ENCODE data around the gene RAB4B. TPM values are rescaled to one million over a fixed set of nuclear protein-coding genes. Genes with fewer than 3 reads are reported as not detected.
A peak's percentile ranks its signal among the peaks of the same experiment; 100 is the strongest.

RAB4B gene
- total RNA-seq, 1 experiment from 2014 or later = 26.4 TPM

- peaks cover 13% of the 10 kb centered on the region for H3K36me3 ChIP-seq (replicated peaks; ENCODE audit: control insufficient read depth, insufficient read depth, low read length)
- no peak overlapping the region for H3K4me3 ChIP-seq (ENCODE audit: insufficient read depth, low read depth, low read length)
- H3K27me3 ChIP-seq (ENCODE audit: control insufficient read depth, insufficient read depth, low read length) = no peaks in the 10 kb centered on the region
- DNase-seq = no peak
Measured at GRCh38 chr19:40801426-40802299, 23.6 kb downstream of the RAB4B start.

GRCh38 chr19:40802300-40803169, 24.5 kb downstream of the RAB4B start:
- no peaks in the 10 kb centered on the region for H3K27me3 ChIP-seq (ENCODE audit: control insufficient read depth, insufficient read depth, low read length)
- H3K36me3 ChIP-seq (replicated peaks; ENCODE audit: control insufficient read depth, insufficient read depth, low read length) = peaks cover 16% of the 10 kb centered on the region
- H3K4me3 ChIP-seq (ENCODE audit: insufficient read depth, low read depth, low read length) = no peak overlapping the region

GRCh38 chr19:40803170-40803856, 25.3 kb downstream of the RAB4B start:
- no peak for DNase-seq
- no peak overlapping the region for H3K4me3 ChIP-seq (ENCODE audit: insufficient read depth, low read depth, low read length)
- no peaks in the 10 kb centered on the region for H3K27me3 ChIP-seq (ENCODE audit: control insufficient read depth, insufficient read depth, low read length)
- peaks cover 22% of the 10 kb centered on the region for H3K36me3 ChIP-seq (replicated peaks; ENCODE audit: control insufficient read depth, insufficient read depth, low read length)

More at GRCh38 chr19:40802300-40803169, 24.5 kb downstream of the RAB4B start:
- DNase-seq = peak; percentile 41

- no peaks in the 10 kb centered on the region for H3K27me3 ChIP-seq (ENCODE audit: control insufficient read depth, insufficient read depth, low read length)
- peak; percentile 39 for DNase-seq
- H3K4me3 ChIP-seq (ENCODE audit: insufficient read depth, low read depth, low read length) = no peak overlapping the region
- H3K36me3 ChIP-seq (replicated peaks; ENCODE audit: control insufficient read depth, insufficient read depth, low read length) = peaks cover 26% of the 10 kb centered on the region
Measured at GRCh38 chr19:40803857-40804782, 26.1 kb downstream of the RAB4B start.

GRCh38 chr19:40804783-40805242, 26.8 kb downstream of the RAB4B start:
- H3K27me3 ChIP-seq (ENCODE audit: control insufficient read depth, insufficient read depth, low read length) = no peaks in the 10 kb centered on the region
- peaks cover 26% of the 10 kb centered on the region for H3K36me3 ChIP-seq (replicated peaks; ENCODE audit: control insufficient read depth, insufficient read depth, low read length)
- no peak for DNase-seq
- H3K4me3 ChIP-seq (ENCODE audit: insufficient read depth, low read depth, low read length) = no peak overlapping the region

GRCh38 chr19:40805258-40805868, 27.3 kb downstream of the RAB4B start:
- Histone ChIP-seq H3K4me3 (ENCODE audit: insufficient read depth, low read depth, low read length) (no peak overlapping the region), H3K27me3 (ENCODE audit: control insufficient read depth, insufficient read depth, low read length) (no peaks in the 10 kb centered on the region), H3K36me3 (replicated peaks; ENCODE audit: control insufficient read depth, insufficient read depth, low read length) (peaks cover 26% of the 10 kb centered on the region)
- DNase-seq = no peak

GRCh38 chr19:40806423-40807146, 28.5 kb downstream of the RAB4B start:
- peak; percentile 99 for DNase-seq
- H3K27me3 ChIP-seq (ENCODE audit: control insufficient read depth, insufficient read depth, low read length) = peaks cover under 1% of the 10 kb centered on the region; the same call in 1 of the 2 replicates
- H3K4me3 ChIP-seq (ENCODE audit: insufficient read depth, low read depth, low read length) = no peak overlapping the region
- peaks cover 23% of the 10 kb centered on the region for H3K36me3 ChIP-seq (replicated peaks; ENCODE audit: control insufficient read depth, insufficient read depth, low read length)

GRCh38 chr19:40807147-40808020, 29.3 kb downstream of the RAB4B start:
- peak; percentile 80 for DNase-seq

GRCh38 chr19:40808021-40808325, 29.9 kb downstream of the RAB4B start:
- no peak overlapping the region for H3K4me3 ChIP-seq (ENCODE audit: insufficient read depth, low read depth, low read length)
- peaks cover 18% of the 10 kb centered on the region for H3K36me3 ChIP-seq (replicated peaks; ENCODE audit: control insufficient read depth, insufficient read depth, low read length)
- peaks cover 8% of the 10 kb centered on the region; the same call in 1 of the 2 replicates for H3K27me3 ChIP-seq (ENCODE audit: control insufficient read depth, insufficient read depth, low read length)
- DNase-seq = no peak

More at GRCh38 chr19:40807147-40808020, 29.3 kb downstream of the RAB4B start:
- H3K4me3 ChIP-seq (ENCODE audit: insufficient read depth, low read depth, low read length) = no peak overlapping the region
- H3K36me3 ChIP-seq (replicated peaks; ENCODE audit: control insufficient read depth, insufficient read depth, low read length) = peaks cover 18% of the 10 kb centered on the region
- peaks cover 8% of the 10 kb centered on the region; the same call in 1 of the 2 replicates for H3K27me3 ChIP-seq (ENCODE audit: control insufficient read depth, insufficient read depth, low read length)

GRCh38 chr19:40808497-40808896, 30.4 kb downstream of the RAB4B start:
- DNase-seq = no peak
- Histone ChIP-seq H3K4me3 (ENCODE audit: insufficient read depth, low read depth, low read length) (no peak overlapping the region), H3K36me3 (replicated peaks; ENCODE audit: control insufficient read depth, insufficient read depth, low read length) (peaks cover 16% of the 10 kb centered on the region), H3K27me3 (ENCODE audit: control insufficient read depth, insufficient read depth, low read length) (peaks cover 8% of the 10 kb centered on the region; the same call in 1 of the 2 replicates)

- peaks cover 8% of the 10 kb centered on the region; the same call in 1 of the 2 replicates for H3K27me3 ChIP-seq (ENCODE audit: control insufficient read depth, insufficient read depth, low read length)
- no peak overlapping the region for H3K4me3 ChIP-seq (ENCODE audit: insufficient read depth, low read depth, low read length)
- peaks cover 16% of the 10 kb centered on the region for H3K36me3 ChIP-seq (replicated peaks; ENCODE audit: control insufficient read depth, insufficient read depth, low read length)
- no peak for DNase-seq
Measured at GRCh38 chr19:40809358-40810086, 31.5 kb downstream of the RAB4B start.
